RKO (cell line): Measurements from ENCODE around the gene PARN.
"Not testable (repeated sequence)": the region's sequence is repeated elsewhere in the genome, so short reads cannot be mapped to it uniquely, and the experiment has no call there.

ENCODE experiments used
- DNase-seq: peaks from one replicate; pipeline ENCODE4 v3.0.0-alpha.2; 2016; ENCODE audit warnings: low spot score

Gene PARN

GRCh38 chr16:14629919-14630619, at the start of gene PARN:
Gene PARN, minus strand, starts transcription at chr16:14630260. Its CDS starts 135 bp downstream, at chr16:14630125.
- DNase-seq, result peak; percentile 98

- DNase-seq, result no peak
Measured at GRCh38 chr16:14678748-14679497, 48.9 kb upstream of the PARN start.

GRCh38 chr16:14677627-14678026, 47.6 kb upstream of the PARN start:
- DNase-seq, result no peak

GRCh38 chr16:14676633-14677032, 46.6 kb upstream of the PARN start:
- no peak for DNase-seq

GRCh38 chr16:14672403-14672971, 42.4 kb upstream of the PARN start:
- no peak for DNase-seq

- DNase-seq, result no peak
Measured at GRCh38 chr16:14669776-14670175, 39.7 kb upstream of the PARN start.

GRCh38 chr16:14668556-14669223, 38.6 kb upstream of the PARN start:
- no peak for DNase-seq

GRCh38 chr16:14667347-14668266, 37.5 kb upstream of the PARN start:
- DNase-seq, result no peak

- no peak for DNase-seq
Measured at GRCh38 chr16:14658063-14658462, 28.0 kb upstream of the PARN start.

- DNase-seq, result no peak
Measured at GRCh38 chr16:14652726-14653125, 22.7 kb upstream of the PARN start.

GRCh38 chr16:14650629-14651028, 20.6 kb upstream of the PARN start:
- no peak for DNase-seq

GRCh38 chr16:14649816-14650215, 19.8 kb upstream of the PARN start:
- DNase-seq, result no peak

- DNase-seq, result no peak
Measured at GRCh38 chr16:14641926-14642325, 11.9 kb upstream of the PARN start.

GRCh38 chr16:14641206-14641605, 11.1 kb upstream of the PARN start:
- DNase-seq, result no peak

GRCh38 chr16:14640538-14640937, 10.5 kb upstream of the PARN start:
- no peak for DNase-seq

- DNase-seq, result not testable (repeated sequence)
Measured at GRCh38 chr16:14636951-14637240, 6.8 kb upstream of the PARN start.

- not testable (repeated sequence) for DNase-seq
Measured at GRCh38 chr16:14636179-14636950, 6.3 kb upstream of the PARN start.

- DNase-seq, result no peak
Measured at GRCh38 chr16:14635395-14636165, 5.5 kb upstream of the PARN start.

GRCh38 chr16:14634389-14634725, 4.3 kb upstream of the PARN start:
- DNase-seq, result no peak
